Stimulated activated CD8-positive, alpha-beta memory T cell treated with anti-CD3 and anti-CD28 coated beads, Interleukin-4, amount 100 ng/mL, for 24 hours (primary cell): ENCODE data around the gene RET.

Experiments
- DNase-seq: peaks from one replicate; pipeline ENCODE4 v3.0.0-alpha.2; 2020; ENCODE audit warnings: low read depth

The RET gene

GRCh38 chr10:43170491-43170890 is 93.6 kb downstream of the RET start:
- no peak for DNase-seq

- DNase-seq: no peak
Observed at GRCh38 chr10:43172645-43173044, 95.8 kb downstream of the RET start.

- DNase-seq: no peak
Observed at GRCh38 chr10:43173120-43173519, 96.3 kb downstream of the RET start.

DNA sequence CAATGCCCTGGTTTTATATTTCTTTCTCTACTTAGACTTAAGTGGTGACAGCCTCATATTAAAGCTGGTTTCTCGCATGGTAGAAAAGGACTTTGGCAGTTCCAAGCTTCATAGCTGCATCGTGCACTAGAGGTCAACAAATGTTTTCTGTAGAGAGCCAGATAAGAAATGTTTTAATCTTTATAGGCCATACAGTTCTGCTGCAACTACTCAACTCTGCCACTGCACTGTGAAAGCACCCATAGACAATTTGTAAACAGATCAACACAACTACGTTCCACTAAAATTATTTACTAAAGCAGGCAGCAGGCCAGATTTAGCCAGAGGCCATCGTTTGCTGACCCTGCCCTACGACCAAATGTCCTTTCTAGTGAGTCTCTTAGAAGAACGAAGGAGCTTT is 98.1 kb downstream of the RET start:
- DNase-seq: no peak

- DNase-seq: no peak
Observed at GRCh38 chr10:43176271-43176670, 99.4 kb downstream of the RET start.

- DNase-seq: no peak
Observed at GRCh38 chr10:43177595-43177994, 100.7 kb downstream of the RET start.
